ENCODE measurements around the gene MINDY3. TPM values are rescaled to one million over a fixed set of nuclear protein-coding genes. Genes with fewer than 3 reads are reported as not detected.
"Not testable (repeated sequence)": the region's sequence is repeated elsewhere in the genome, so short reads cannot be mapped to it uniquely, and the experiment has no call there.

The MINDY3 gene
- total RNA-seq, 4 donors from 2014 or later = 14.6 to 23.5 (median 21.3) TPM

DNA sequence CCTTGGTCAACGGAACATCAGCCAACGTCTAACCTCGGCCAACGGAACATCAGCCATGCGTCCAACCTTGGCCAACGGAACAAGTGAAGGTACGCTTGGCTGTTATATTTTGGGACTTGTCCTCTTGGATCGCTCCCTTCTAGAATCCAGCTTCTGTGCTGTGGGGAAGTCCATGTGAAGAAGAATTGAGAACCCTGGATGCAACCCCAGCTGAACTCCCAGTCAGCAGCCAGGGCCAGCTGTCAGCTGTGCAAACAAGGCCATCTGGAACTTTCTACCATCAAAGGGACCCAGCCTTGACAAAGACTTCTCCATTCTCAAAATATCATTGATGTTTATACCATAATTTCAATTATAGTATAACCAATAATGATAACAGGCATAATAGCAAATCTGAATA is 97.3 kb downstream of the MINDY3 start:
- intact Hi-C loops (cut with DNase I; ENCODE audit: low total_unique reads) = no loop called here

DNA sequence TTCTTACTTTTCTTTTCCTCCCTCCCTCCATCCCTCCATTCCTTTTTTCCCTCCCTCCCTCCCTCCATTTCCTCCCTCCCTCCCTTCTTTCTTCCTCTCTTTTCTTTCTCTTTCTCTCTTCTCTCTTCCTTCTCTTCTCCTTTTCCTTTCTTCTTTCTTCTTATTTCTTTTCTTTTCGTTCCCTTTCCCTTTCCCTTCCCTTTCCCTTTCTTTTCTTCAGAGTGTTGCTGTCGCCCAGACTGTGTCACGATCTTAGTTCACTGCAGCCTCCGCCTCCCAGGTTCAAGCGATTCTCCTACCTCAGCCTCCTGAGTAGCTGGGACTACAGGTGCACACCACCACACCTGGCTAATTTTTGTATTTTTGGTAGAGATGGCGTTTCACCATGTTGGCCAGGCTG is 98.1 kb downstream of the MINDY3 start:
- 91 to 98% methylated on average over 6 of the region's 6 CpGs for WGBS, 2 donors
- intact Hi-C loops (cut with DNase I; ENCODE audit: low total_unique reads); DNase-seq (ENCODE audit: low spot score in 2 of 2); H3K4me3 ChIP-seq (ENCODE audit: low read depth, poor library complexity, severe bottlenecking): not testable (repeated sequence)

More for the DNA sequence above, 97.3 kb downstream of the MINDY3 start:
- no peak for DNase-seq (ENCODE audit: low spot score in 2 of 2)
- no peak overlapping the region for H3K4me3 ChIP-seq (ENCODE audit: low read depth, poor library complexity, severe bottlenecking)
- 93 to 97% methylated on average over 8 of the region's 8 CpGs for WGBS, 2 donors
- TF ChIP-seq, protein P1, sequence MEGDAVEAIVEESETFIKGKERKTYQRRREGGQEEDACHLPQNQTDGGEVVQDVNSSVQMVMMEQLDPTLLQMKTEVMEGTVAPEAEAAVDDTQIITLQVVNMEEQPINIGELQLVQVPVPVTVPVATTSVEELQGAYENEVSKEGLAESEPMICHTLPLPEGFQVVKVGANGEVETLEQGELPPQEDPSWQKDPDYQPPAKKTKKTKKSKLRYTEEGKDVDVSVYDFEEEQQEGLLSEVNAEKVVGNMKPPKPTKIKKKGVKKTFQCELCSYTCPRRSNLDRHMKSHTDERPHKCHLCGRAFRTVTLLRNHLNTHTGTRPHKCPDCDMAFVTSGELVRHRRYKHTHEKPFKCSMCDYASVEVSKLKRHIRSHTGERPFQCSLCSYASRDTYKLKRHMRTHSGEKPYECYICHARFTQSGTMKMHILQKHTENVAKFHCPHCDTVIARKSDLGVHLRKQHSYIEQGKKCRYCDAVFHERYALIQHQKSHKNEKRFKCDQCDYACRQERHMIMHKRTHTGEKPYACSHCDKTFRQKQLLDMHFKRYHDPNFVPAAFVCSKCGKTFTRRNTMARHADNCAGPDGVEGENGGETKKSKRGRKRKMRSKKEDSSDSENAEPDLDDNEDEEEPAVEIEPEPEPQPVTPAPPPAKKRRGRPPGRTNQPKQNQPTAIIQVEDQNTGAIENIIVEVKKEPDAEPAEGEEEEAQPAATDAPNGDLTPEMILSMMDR (IDR thresholded peaks at IDR 0.05) = no peak
- TF ChIP-seq POLR2A (IDR thresholded peaks at IDR 0.05) = no peak

DNA sequence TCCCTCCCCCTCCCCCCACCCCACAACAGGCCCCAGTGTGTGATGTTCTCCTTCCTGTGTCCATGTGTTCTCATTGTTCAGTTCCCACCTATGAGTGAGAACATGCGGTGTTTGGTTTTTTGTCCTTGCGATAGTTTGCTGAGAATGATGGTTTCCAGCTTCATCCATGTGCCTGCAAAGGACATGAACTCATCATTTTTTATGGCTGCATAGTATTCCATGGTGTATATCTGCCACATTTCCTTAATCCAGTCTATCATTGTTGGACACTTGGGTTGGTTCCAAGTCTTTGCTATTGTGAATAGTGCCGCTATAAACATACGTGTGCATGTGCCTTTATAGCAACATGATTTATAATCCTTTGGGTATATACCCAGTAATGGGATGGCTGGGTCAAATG is 99.1 kb downstream of the MINDY3 start:
- DNase-seq (ENCODE audit: low spot score in 2 of 2); H3K4me3 ChIP-seq (ENCODE audit: low read depth, poor library complexity, severe bottlenecking); intact Hi-C loops (cut with DNase I; ENCODE audit: low total_unique reads): not testable (repeated sequence)
- 90 to 98% methylated on average over 4 of the region's 4 CpGs for WGBS, 2 donors

DNA sequence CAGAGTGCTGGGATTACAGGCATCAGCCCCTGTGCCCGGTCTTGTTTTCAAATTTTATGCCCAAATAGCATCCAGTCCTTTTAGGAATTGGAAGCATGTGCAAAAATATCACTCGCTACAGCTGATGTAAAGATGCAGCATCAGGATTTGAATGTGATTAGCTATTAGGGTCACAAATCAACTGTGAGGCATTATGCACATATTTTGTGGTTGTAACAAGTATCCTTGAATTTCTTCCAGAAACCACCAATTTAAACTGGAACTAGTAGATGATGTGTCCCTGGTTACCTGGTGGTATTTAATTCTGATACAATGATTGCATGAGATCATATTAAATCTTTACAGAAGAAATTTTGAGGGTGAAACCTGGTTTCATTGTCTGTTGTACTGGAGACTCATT is 99.6 kb downstream of the MINDY3 start:
- intact Hi-C loops (cut with DNase I; ENCODE audit: low total_unique reads) = no loop called here
- DNase-seq (ENCODE audit: low spot score in 2 of 2) = no peak
- 88 to 90% methylated on average over 2 of the region's 2 CpGs for WGBS, 2 donors
- TF ChIP-seq POLR2A (IDR thresholded peaks at IDR 0.05) = no peak
- TF ChIP-seq, protein P1 (IDR thresholded peaks at IDR 0.05) = no peak
- H3K4me3 ChIP-seq (ENCODE audit: low read depth, poor library complexity, severe bottlenecking) = no peak overlapping the region

DNA sequence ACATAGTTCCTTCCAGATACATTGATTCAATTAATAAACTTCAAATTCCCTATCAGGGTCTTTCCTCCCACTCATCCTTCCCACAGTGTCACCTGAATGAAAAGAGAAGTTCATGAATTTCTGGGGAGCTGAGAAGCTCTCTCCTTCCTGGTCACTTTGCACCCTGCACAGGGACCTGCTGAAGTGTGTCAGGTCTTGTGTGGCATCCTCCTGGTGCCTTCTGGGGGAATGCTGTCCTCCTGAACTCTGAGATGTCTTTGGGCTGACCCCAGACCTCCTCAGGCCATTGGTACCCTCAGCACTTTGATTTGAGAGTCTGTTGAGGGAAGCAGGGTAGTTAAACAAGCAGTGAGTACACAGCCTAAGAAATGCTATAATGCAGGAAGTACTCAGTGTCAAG is 101.0 kb downstream of the MINDY3 start:
- H3K4me3 ChIP-seq (ENCODE audit: low read depth, poor library complexity, severe bottlenecking) = no peak overlapping the region
- TF ChIP-seq, protein P1 (IDR thresholded peaks at IDR 0.05) = no peak
- no peak for TF ChIP-seq POLR2A (IDR thresholded peaks at IDR 0.05)
- intact Hi-C loops (cut with DNase I; ENCODE audit: low total_unique reads) = no loop called here
- no peak for DNase-seq (ENCODE audit: low spot score in 2 of 2)

DNA sequence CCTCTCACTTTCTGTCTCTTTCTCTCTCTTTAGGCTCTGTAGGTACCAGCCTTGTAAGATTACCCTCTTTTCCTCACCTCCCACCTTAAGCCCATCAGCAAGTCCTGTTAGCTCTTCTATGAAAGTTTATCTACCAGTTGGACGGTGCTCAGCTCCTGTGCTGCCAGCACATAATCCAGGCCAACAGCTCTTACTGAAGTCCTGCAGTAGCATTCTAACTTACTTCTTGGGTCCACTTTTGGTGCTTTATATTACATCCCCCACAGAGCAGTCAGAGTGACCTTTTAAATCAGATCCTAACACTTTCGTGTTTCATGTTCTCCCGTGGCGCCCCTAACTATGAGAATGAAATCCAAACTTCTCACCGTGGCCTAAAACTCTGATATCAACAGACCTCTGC is 101.7 kb downstream of the MINDY3 start:
- DNase-seq (ENCODE audit: low spot score in 2 of 2) = peak in 1 of 2 donors; percentile 50
- no peak for TF ChIP-seq POLR2A (IDR thresholded peaks at IDR 0.05)
- TF ChIP-seq, protein P1 (IDR thresholded peaks at IDR 0.05) = no peak
- H3K4me3 ChIP-seq (ENCODE audit: low read depth, poor library complexity, severe bottlenecking) = no peak overlapping the region
- intact Hi-C loops (cut with DNase I; ENCODE audit: low total_unique reads) = no loop called here
- 89 to 94% methylated on average over 5 of the region's 5 CpGs for WGBS, 2 donors

DNA sequence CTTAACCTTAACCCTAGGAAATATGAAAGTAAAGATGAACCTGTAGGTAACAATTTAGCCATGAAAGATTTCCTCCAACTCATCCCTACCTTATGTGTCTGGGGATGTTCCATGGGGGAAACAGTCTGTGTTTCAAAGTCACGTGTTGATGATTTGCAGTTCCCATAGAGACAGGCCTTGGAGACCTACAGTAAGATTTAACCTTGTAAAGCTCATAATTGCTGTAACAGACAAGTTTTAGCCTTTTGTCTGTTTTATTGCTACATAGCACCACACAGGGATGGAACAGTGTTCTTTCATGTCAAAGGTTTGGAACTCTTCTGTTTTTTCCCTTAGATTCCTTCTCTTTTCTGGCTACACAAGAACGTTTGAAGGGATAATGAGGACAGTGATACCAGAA is 105.4 kb downstream of the MINDY3 start:
- no peak for TF ChIP-seq POLR2A (IDR thresholded peaks at IDR 0.05)
- TF ChIP-seq, protein P1 (IDR thresholded peaks at IDR 0.05) = no peak
- no peak for DNase-seq (ENCODE audit: low spot score in 2 of 2)
- 25 to 29% methylated on average over 2 of the region's 2 CpGs for WGBS, 2 donors
- H3K4me3 ChIP-seq (ENCODE audit: low read depth, poor library complexity, severe bottlenecking) = no peak overlapping the region
- intact Hi-C loops (cut with DNase I; ENCODE audit: low total_unique reads) = no loop called here
